Endothelial cell of umbilical vein (primary cell): Measurements from ENCODE around the gene UGT3A2. TPM values are rescaled to one million over a fixed set of nuclear protein-coding genes. Genes with fewer than 3 reads are reported as not detected.

Source experiments
- BruUV-seq: library from RNA; stranded (reverse); fragments of 400-500 nt; replicated peaks from 2 replicates; lab custom pipeline; 2021; lab: Mats Ljungman, UMichigan
- CTCF ChIA-PET: fragments of 300-600, 350-600 bp; sonication (Branson Sonifier 250); formaldehyde crosslinking; loops from one replicate; lab custom pipeline; 2021; ENCODE audit warnings: antibody characterized with exemption, inconsistent platforms; lab: Charles Lee
- POLR2A ChIA-PET: fragments of 300-600, 350-600 bp; sonication (Branson Sonifier 250); formaldehyde crosslinking; loops from one replicate; lab custom pipeline; 2021; ENCODE audit warnings: antibody characterized with exemption, inconsistent platforms; lab: Charles Lee
- DNase-seq: peaks from one replicate; pipeline ENCODE4 v3.0.0-alpha.2; 2011; ENCODE audit warnings: low read depth, low spot score
- FAIRE-seq: peaks from 2 replicates; lab custom pipeline; 2011; peaks lifted over from hg19 to GRCh38; lab: Jason Lieb, UNC
- H2AFZ ChIP-seq: 2 replicates; pipeline ENCODE4 v1.6.0; 2012; ENCODE audit warnings: low read depth, low read length, control low read depth, inconsistent platforms
- H3K27ac ChIP-seq: 2 replicates; pipeline ENCODE4 v1.5.1; 2011; ENCODE audit warnings: low read depth, mild to moderate bottlenecking, control low read depth, low read length, moderate library complexity; ENCODE audit not compliant: insufficient read depth
- H3K27me3 ChIP-seq, 2 experiments: 2 replicates each; pipeline versions ENCODE4 v1.6.0 to v1.6.1; 2011; ENCODE audit warnings: low read length in 2 of 2, mixed read lengths in 1 of 2; ENCODE audit not compliant: control insufficient read depth in 2 of 2, insufficient read depth in 2 of 2
- H3K36me3 ChIP-seq, 2 experiments: 2 replicates in 1 of 2; 3 replicates in 1 of 2; pipeline ENCODE4 v1.5.1; 2011; ENCODE audit warnings: low read length in 2 of 2, mild to moderate bottlenecking in 1 of 2, moderate library complexity in 1 of 2; ENCODE audit not compliant: control insufficient read depth in 2 of 2, insufficient read depth in 2 of 2; ENCODE audit errors: extremely low read depth in 1 of 2
- H3K4me1 ChIP-seq: 3 replicates; pipeline ENCODE4 v1.5.1; 2011; ENCODE audit warnings: mild to moderate bottlenecking, low read length; ENCODE audit not compliant: control insufficient read depth, insufficient read depth; ENCODE audit errors: extremely low read depth
- H3K4me2 ChIP-seq: 2 replicates; pipeline ENCODE4 v1.6.1; 2011; ENCODE audit warnings: low read length, control low read depth, mixed read lengths; ENCODE audit not compliant: insufficient read depth
- H3K4me3 ChIP-seq, 3 experiments: fragments of 200-600 bp in 1 of 3; sonication (generic), shearing (Covaris generic) in 1 of 3; replicated peaks in 1 of 3; 2 replicates each; pipeline ENCODE4 v1.5.1; 2011 to 2016; ENCODE audit warnings: control low read depth in 3 of 3, low read length in 3 of 3, mild to moderate bottlenecking in 2 of 3, inconsistent platforms in 1 of 3, low read depth in 1 of 3, moderate library complexity in 1 of 3; ENCODE audit not compliant: insufficient read depth in 1 of 3
- H3K79me2 ChIP-seq: 2 replicates; pipeline ENCODE4 v1.6.0; 2012; ENCODE audit warnings: low read length, inconsistent platforms; ENCODE audit not compliant: control insufficient read depth, insufficient read depth
- H3K9ac ChIP-seq: replicated peaks from 2 replicates; pipeline ENCODE3; 2011; ENCODE audit warnings: low read length, control low read depth; ENCODE audit not compliant: insufficient read depth; ENCODE audit errors: extremely low read depth
- H3K9me1 ChIP-seq: replicated peaks from 3 replicates; pipeline ENCODE4 v1.6.0; 2011; ENCODE audit warnings: mild to moderate bottlenecking, low read length; ENCODE audit not compliant: control insufficient read depth, insufficient read depth; ENCODE audit errors: extremely low read depth
- H3K9me3 ChIP-seq: replicated peaks from 2 replicates; pipeline ENCODE4 v1.5.1; 2012; ENCODE audit warnings: low read length, inconsistent platforms; ENCODE audit not compliant: control insufficient read depth, insufficient read depth
- H4K20me1 ChIP-seq: replicated peaks from 2 replicates; pipeline ENCODE3; 2011; ENCODE audit warnings: mild to moderate bottlenecking, low read length; ENCODE audit not compliant: control insufficient read depth, insufficient read depth; ENCODE audit errors: extremely low read depth
- EZH2 ChIP-seq: IDR thresholded peaks from 2 replicates; pipeline ENCODE4 v1.6.1; 2012; ENCODE audit warnings: borderline replicate concordance, low read depth, mild to moderate bottlenecking, moderate library complexity, low read length, inconsistent platforms; ENCODE audit not compliant: severe bottlenecking
- FOS ChIP-seq: IDR thresholded peaks from 2 replicates; pipeline ENCODE4 v1.6.1; 2011; ENCODE audit warnings: mild to moderate bottlenecking, low read length, moderate library complexity, borderline replicate concordance; ENCODE audit not compliant: insufficient read depth
- GATA2 ChIP-seq: IDR thresholded peaks from 2 replicates; pipeline ENCODE4 v1.7.0; 2011; ENCODE audit warnings: low read depth, mild to moderate bottlenecking, moderate library complexity, mixed read lengths, low read length; ENCODE audit not compliant: insufficient read length, insufficient read depth
- JUN ChIP-seq: IDR thresholded peaks from 2 replicates; pipeline ENCODE4 v1.6.1; 2011; ENCODE audit warnings: borderline replicate concordance, low read depth; ENCODE audit not compliant: insufficient read length, insufficient read depth
- MYC ChIP-seq: IDR thresholded peaks from one replicate; pipeline ENCODE4 v1.6.1; 2011; ENCODE audit warnings: mild to moderate bottlenecking, low read depth, low read length
- POLR2A ChIP-seq: IDR thresholded peaks from 2 replicates; pipeline ENCODE4 v1.6.1; 2012; ENCODE audit warnings: low read depth, mild to moderate bottlenecking, control low read depth, low read length
- POLR2AphosphoS5 ChIP-seq: IDR thresholded peaks from 2 replicates; pipeline ENCODE4 v1.6.1; 2012; ENCODE audit warnings: low read depth, mild to moderate bottlenecking, control low read depth, low read length, moderate library complexity; ENCODE audit not compliant: insufficient read depth
- dilution Hi-C: fragments of 300-500 bp; cut with MboI; formaldehyde crosslinking; loops from one replicate; pipeline ENCODE4 v1.15.0; 2019; ENCODE audit warnings: low sequenced_read_pairs; ENCODE audit not compliant: extremely low pct_ligation_motif_present
- intact Hi-C: fragments of 100-400 bp; cut with micrococcal nuclease; formaldehyde crosslinking; loops from one replicate; pipeline ENCODE4 v1.10.0; 2022
- polyA plus RNA-seq, 4 experiments: library from polyadenylated mRNA; depleted of rRNA in 3 of 4; stranded (reverse) in 3 of 4; unstranded in 1 of 4; fragments of >200 nt; gene quantifications; 2 replicates each; pipeline versions ENCODE4 v1.2.1 to v1.2.3, GENCODE V29; 2011 to 2012; ENCODE audit warnings: missing spikeins in 1 of 4
- total RNA-seq: library from RNA; stranded (reverse); gene quantifications from 2 replicates; pipeline ENCODE4 v1.2.3, GENCODE V29; 2021
- TF ChIP-seq, protein P1 (sequence below), 2 donors: IDR thresholded peaks; 1 replicate in 1 of 2; 2 replicates in 1 of 2; pipeline ENCODE4 v1.5.1; 2011; ENCODE audit warnings: low read length in 2 of 2, mild to moderate bottlenecking in 2 of 2, moderate library complexity in 2 of 2, control low read depth in 1 of 2, inconsistent platforms in 1 of 2, low read depth in 1 of 2; ENCODE audit not compliant: insufficient read depth in 1 of 2; ENCODE audit errors: extremely low read depth in 1 of 2
- TF ChIP-seq, protein P2 (sequence below): IDR thresholded peaks from 2 replicates; pipeline ENCODE4 v1.6.1; 2011; ENCODE audit not compliant: insufficient read depth, insufficient read length

The UGT3A2 gene
- total and polyA plus RNA-seq, 2 donors (not counting 3 experiments of a cell fraction or from before 2014, with no cell fraction given): not detected

DNA sequence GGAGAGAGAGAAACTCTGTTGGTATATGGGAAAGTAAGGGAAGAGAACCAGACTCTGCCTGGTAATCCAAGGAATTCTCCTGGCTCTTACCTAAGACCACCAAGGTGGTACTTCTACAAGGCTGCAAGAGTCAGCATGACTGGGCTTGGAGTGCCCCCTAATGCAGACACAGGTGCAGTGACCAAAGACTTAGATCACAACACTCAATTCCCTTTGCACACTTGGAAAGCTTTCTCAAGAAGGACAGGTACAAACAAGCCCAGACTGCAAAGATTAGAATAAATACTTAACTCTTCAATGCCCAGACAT is 25.2 kb downstream of the UGT3A2 start:
- TF ChIP-seq POLR2AphosphoS5: no peak
- no peak for TF ChIP-seq MYC
- Histone ChIP-seq H3K27me3 (no peaks in the 10 kb centered on the region), H3K27ac (no peak overlapping the region), H3K79me2 (no peaks in the 10 kb centered on the region), H3K4me3 (no peak overlapping the region), H3K9me3 (no peaks in the 10 kb centered on the region), H4K20me1 (no peaks in the 10 kb centered on the region), H3K9me1 (no peaks in the 10 kb centered on the region), H3K9ac (no peak overlapping the region), H2AFZ (no peak overlapping the region), H3K4me1 (no peaks in the 10 kb centered on the region), H3K36me3 (no peaks in the 10 kb centered on the region), H3K4me2 (no peak overlapping the region)
- dilution Hi-C loops: no loop called here
- POLR2A ChIA-PET: no interaction called here
- FAIRE-seq: no peak
- BruUV-seq: no TSS peak
- CTCF ChIA-PET: no interaction called here
- DNase-seq: no peak
- intact Hi-C loops: no loop called here

DNA sequence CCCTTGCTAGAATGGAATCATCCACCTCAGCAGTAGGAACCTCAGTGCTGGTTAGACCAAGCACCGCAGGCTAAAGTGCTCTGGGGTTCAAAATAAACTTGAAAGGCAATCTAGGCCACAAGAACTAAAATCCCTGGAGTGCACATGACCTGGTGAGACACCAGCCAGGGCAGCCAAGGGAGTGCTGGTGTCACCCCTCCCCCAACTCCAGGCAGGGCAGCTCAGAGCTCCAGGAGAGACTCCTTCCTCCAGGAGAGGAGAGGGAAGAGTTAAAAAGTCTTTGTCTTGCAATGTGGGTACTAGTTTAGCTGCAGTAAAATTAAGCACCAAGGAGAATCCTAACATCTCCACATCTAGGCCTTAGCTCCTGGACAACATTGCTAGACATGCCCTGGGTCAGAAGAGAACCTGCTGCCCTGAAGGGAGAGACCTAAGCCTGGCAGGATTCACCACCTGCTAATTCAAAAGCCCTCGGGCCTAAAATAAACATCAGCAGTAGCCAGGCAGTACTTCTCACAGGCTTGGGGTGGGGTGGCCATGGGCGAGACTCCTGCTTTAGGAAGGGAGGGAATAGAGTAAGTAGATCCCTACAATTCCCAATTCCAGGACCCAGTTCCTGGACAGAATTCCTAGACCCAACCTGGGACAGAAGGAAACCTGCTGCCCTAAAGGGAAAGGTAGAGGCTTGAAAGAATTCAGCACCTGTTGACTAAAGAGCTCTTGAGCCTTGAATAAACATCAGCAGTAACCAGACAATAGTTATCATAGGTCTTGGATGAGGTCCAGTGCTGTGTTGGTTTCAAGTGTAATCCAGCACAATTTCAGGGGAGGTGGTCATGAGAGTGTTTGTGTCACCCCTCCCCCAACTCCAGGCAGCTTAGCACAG is 25.8 kb downstream of the UGT3A2 start:
- POLR2A ChIA-PET: no interaction called here
- BruUV-seq: no TSS peak

More for the DNA sequence above, 25.8 kb downstream of the UGT3A2 start:
- Histone ChIP-seq H2AFZ (no peak overlapping the region), H3K27me3 (no peaks in the 10 kb centered on the region), H3K27ac (no peak overlapping the region), H3K36me3 (no peaks in the 10 kb centered on the region), H3K4me2 (no peak overlapping the region), H3K79me2 (no peaks in the 10 kb centered on the region), H3K9me3 (no peaks in the 10 kb centered on the region), H4K20me1 (no peaks in the 10 kb centered on the region), H3K4me1 (no peaks in the 10 kb centered on the region), H3K9ac (no peak overlapping the region), H3K4me3 (no peak overlapping the region), H3K9me1 (no peaks in the 10 kb centered on the region)
- CTCF ChIA-PET: no interaction called here
- intact Hi-C loops (no loop called here), dilution Hi-C loops (no loop called here)
- no peak for FAIRE-seq
- DNase-seq: no peak
- no peak for TF ChIP-seq EZH2
- TF ChIP-seq, protein P1, sequence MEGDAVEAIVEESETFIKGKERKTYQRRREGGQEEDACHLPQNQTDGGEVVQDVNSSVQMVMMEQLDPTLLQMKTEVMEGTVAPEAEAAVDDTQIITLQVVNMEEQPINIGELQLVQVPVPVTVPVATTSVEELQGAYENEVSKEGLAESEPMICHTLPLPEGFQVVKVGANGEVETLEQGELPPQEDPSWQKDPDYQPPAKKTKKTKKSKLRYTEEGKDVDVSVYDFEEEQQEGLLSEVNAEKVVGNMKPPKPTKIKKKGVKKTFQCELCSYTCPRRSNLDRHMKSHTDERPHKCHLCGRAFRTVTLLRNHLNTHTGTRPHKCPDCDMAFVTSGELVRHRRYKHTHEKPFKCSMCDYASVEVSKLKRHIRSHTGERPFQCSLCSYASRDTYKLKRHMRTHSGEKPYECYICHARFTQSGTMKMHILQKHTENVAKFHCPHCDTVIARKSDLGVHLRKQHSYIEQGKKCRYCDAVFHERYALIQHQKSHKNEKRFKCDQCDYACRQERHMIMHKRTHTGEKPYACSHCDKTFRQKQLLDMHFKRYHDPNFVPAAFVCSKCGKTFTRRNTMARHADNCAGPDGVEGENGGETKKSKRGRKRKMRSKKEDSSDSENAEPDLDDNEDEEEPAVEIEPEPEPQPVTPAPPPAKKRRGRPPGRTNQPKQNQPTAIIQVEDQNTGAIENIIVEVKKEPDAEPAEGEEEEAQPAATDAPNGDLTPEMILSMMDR (IDR thresholded peaks at IDR 0.05; ENCODE audit: extremely low read depth in 1 of 2, insufficient read depth in 1 of 2, low read depth in 1 of 2, low read length in 2 of 2): no peak
- TF ChIP-seq POLR2AphosphoS5: no peak
- TF ChIP-seq, protein P2, sequence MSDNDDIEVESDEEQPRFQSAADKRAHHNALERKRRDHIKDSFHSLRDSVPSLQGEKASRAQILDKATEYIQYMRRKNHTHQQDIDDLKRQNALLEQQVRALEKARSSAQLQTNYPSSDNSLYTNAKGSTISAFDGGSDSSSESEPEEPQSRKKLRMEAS: no peak
- TF ChIP-seq FOS: no peak
- TF ChIP-seq GATA2: no peak
- TF ChIP-seq POLR2A: no peak
- no peak for TF ChIP-seq JUN
- TF ChIP-seq MYC: no peak
